ENCODE results near the gene MCOLN2.

- TF ChIP-seq CTCF (IDR thresholded peaks at IDR 0.05; ENCODE audit: insufficient read depth, low read depth, low read length) (no peak), EZH2 (IDR thresholded peaks at IDR 0.05; ENCODE audit: insufficient read depth, low read length) (no peak)
Measured at GRCh38 chr1:84985365-84985764, 11.5 kb downstream of the MCOLN2 start.

Data from astrocyte (in vitro differentiated cells and primary cell).